Upper lobe of left lung (tissue), 6 donors: ENCODE results near the gene BORCS5. TPM values are rescaled to one million over a fixed set of nuclear protein-coding genes. Genes with fewer than 3 reads are reported as not detected.

ENCODE experiments used
- ATAC-seq, 2 donors: fragments of 200-7000 bp; cut with Tn5 transposase; one replicate each; pipeline ENCODE4 v1.9.1; 2022; ENCODE audit warnings: mild to moderate bottlenecking in 2 of 2, moderate library complexity in 2 of 2; ENCODE audit not compliant: low FRiP score in 2 of 2
- DNase-seq, 2 donors: peaks; one replicate each; pipeline ENCODE4 v3.0.0-alpha.2; 2019 to 2020
- H3K27ac ChIP-seq, 4 donors: fragments of 200-600 bp; sonication (generic); one replicate each; pipeline ENCODE4 v1.5.1; 2016 to 2019
- H3K27me3 ChIP-seq, 4 donors: fragments of 200-600 bp; sonication (generic); one replicate each; pipeline ENCODE4 v1.5.1; 2017 to 2019
- H3K36me3 ChIP-seq, 4 donors: fragments of 200-600 bp; sonication (generic); one replicate each; pipeline ENCODE4 v1.5.1; 2016 to 2019
- H3K4me1 ChIP-seq, 4 donors: fragments of 200-600 bp; sonication (generic); one replicate each; pipeline ENCODE4 v1.5.1; 2018 to 2019
- H3K4me3 ChIP-seq, 4 donors: fragments of 200-600 bp; sonication (generic); one replicate each; pipeline ENCODE4 v1.5.1; 2017 to 2019; ENCODE audit warnings: mild to moderate bottlenecking in 2 of 4, moderate library complexity in 1 of 4
- H3K9me3 ChIP-seq, 4 donors: fragments of 200-600 bp; sonication (generic); one replicate each; pipeline ENCODE4 v1.5.1; 2018 to 2019
- EP300 ChIP-seq, 4 donors: sonication (generic); formaldehyde crosslinking; IDR thresholded peaks; one replicate each; pipeline ENCODE4 v1.5.1; 2017; ENCODE audit warnings: antibody characterized with exemption in 4 of 4, control low read depth in 2 of 4
- POLR2A ChIP-seq, 4 donors: fragments of 450-650 bp; IDR thresholded peaks; one replicate each; pipeline ENCODE4 v1.5.1; 2016 to 2017; ENCODE audit warnings: antibody characterized with exemption in 4 of 4, mild to moderate bottlenecking in 2 of 4
- POLR2AphosphoS5 ChIP-seq, 2 donors: sonication (generic); formaldehyde crosslinking; IDR thresholded peaks; one replicate each; pipeline ENCODE4 v1.5.1; 2017; ENCODE audit warnings: antibody characterized with exemption in 2 of 2
- WGBS, 2 donors: methylation state at CpG; one replicate each; pipeline ENCODE4 v1.1.5; 2017 to 2018; 5-methylcytosine and 5-hydroxymethylcytosine counted together
- total RNA-seq, 6 donors: library from RNA; depleted of rRNA in 4 of 6; stranded (reverse); fragments of >200 nt in 4 of 6; gene quantifications; one replicate each; pipeline versions ENCODE4 v1.1.0 to v1.2.1, GENCODE V29; 2016 to 2021
- TF ChIP-seq, protein P1 (sequence below), 6 experiments: fragments of 450-650 bp in 4 of 6; fragments of 200-600 bp in 2 of 6; sonication (generic) in 2 of 6; IDR thresholded peaks; one replicate each; pipeline ENCODE4 v1.5.1; 2016 to 2019; ENCODE audit warnings: antibody characterized with exemption in 6 of 6
- donor health status: DM: no; HTN: no; CAD: no; lungs with moderate emphysema.
- donor health status: DM: no; HTN: yes; CAD: no; lungs with severe emphysema.

Gene BORCS5
- total RNA-seq, 6 donors from 2014 or later: 7.3 to 105 (median 10.7) TPM

GRCh38 chr12:12323118-12323517 lies 33.8 kb upstream of the BORCS5 start:
- H3K27me3 ChIP-seq: no peaks in the 10 kb centered on the region
- ATAC-seq: no peak
- H3K36me3 ChIP-seq: no peaks in the 10 kb centered on the region
- DNase-seq: no peak
- 80 to 92% methylated on average over 3 to 4 of the region's 4 CpGs for WGBS, 2 donors
- H3K4me3 ChIP-seq: no peak overlapping the region
- H3K27ac ChIP-seq: no peak overlapping the region
- peaks cover 10 to 15% (median 12%) of the 10 kb centered on the region in 4 donors for H3K4me1 ChIP-seq
- no peak for TF ChIP-seq POLR2A (IDR thresholded peaks at IDR 0.05)
- TF ChIP-seq, protein P1, sequence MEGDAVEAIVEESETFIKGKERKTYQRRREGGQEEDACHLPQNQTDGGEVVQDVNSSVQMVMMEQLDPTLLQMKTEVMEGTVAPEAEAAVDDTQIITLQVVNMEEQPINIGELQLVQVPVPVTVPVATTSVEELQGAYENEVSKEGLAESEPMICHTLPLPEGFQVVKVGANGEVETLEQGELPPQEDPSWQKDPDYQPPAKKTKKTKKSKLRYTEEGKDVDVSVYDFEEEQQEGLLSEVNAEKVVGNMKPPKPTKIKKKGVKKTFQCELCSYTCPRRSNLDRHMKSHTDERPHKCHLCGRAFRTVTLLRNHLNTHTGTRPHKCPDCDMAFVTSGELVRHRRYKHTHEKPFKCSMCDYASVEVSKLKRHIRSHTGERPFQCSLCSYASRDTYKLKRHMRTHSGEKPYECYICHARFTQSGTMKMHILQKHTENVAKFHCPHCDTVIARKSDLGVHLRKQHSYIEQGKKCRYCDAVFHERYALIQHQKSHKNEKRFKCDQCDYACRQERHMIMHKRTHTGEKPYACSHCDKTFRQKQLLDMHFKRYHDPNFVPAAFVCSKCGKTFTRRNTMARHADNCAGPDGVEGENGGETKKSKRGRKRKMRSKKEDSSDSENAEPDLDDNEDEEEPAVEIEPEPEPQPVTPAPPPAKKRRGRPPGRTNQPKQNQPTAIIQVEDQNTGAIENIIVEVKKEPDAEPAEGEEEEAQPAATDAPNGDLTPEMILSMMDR (IDR thresholded peaks at IDR 0.05): no peak
- TF ChIP-seq POLR2AphosphoS5 (IDR thresholded peaks at IDR 0.05): no peak
- TF ChIP-seq EP300 (IDR thresholded peaks at IDR 0.05): no peak
- H3K9me3 ChIP-seq: no peaks in the 10 kb centered on the region

GRCh38 chr12:12323591-12323990 lies 33.3 kb upstream of the BORCS5 start:
- Histone ChIP-seq H3K9me3 (no peaks in the 10 kb centered on the region), H3K4me1 (peaks cover 10 to 15% (median 13%) of the 10 kb centered on the region in 4 donors), H3K4me3 (no peak overlapping the region), H3K27ac (no peak overlapping the region), H3K36me3 (no peaks in the 10 kb centered on the region), H3K27me3 (no peaks in the 10 kb centered on the region)
- ATAC-seq: no peak
- WGBS, 2 donors: 84 to 87% methylated on average over 9 of the region's 9 CpGs
- no peak for DNase-seq
- no peak for TF ChIP-seq POLR2A (IDR thresholded peaks at IDR 0.05)
- TF ChIP-seq POLR2AphosphoS5 (IDR thresholded peaks at IDR 0.05): no peak

- TF ChIP-seq POLR2A (IDR thresholded peaks at IDR 0.05) (no peak), POLR2AphosphoS5 (IDR thresholded peaks at IDR 0.05) (no peak), EP300 (IDR thresholded peaks at IDR 0.05) (no peak)
- TF ChIP-seq, protein P1 (IDR thresholded peaks at IDR 0.05): no peak
- WGBS, 2 donors: 98 to 100% methylated on average over 3 of the region's 3 CpGs
- no peak overlapping the region for H3K27ac ChIP-seq
- H3K9me3 ChIP-seq: no peaks in the 10 kb centered on the region
- H3K27me3 ChIP-seq: no peaks in the 10 kb centered on the region
- peaks cover 0 to 7% (median 4%) of the 10 kb centered on the region in 4 donors for H3K36me3 ChIP-seq
- no peak for DNase-seq
- ATAC-seq: no peak
- peaks cover 11 to 15% (median 11%) of the 10 kb centered on the region in 4 donors for H3K4me1 ChIP-seq
- no peak overlapping the region for H3K4me3 ChIP-seq
Measured at GRCh38 chr12:12326262-12326661, 30.6 kb upstream of the BORCS5 start.

- peak overlapping the region in 1 of 4 donors; percentile 4 for H3K27ac ChIP-seq
- peak; percentile 35 to 79 for ATAC-seq
- WGBS, 2 donors: 0% methylated on average over 1 of the region's 1 CpG
Measured at GRCh38 chr12:12327802-12328201, 29.1 kb upstream of the BORCS5 start.

DNA sequence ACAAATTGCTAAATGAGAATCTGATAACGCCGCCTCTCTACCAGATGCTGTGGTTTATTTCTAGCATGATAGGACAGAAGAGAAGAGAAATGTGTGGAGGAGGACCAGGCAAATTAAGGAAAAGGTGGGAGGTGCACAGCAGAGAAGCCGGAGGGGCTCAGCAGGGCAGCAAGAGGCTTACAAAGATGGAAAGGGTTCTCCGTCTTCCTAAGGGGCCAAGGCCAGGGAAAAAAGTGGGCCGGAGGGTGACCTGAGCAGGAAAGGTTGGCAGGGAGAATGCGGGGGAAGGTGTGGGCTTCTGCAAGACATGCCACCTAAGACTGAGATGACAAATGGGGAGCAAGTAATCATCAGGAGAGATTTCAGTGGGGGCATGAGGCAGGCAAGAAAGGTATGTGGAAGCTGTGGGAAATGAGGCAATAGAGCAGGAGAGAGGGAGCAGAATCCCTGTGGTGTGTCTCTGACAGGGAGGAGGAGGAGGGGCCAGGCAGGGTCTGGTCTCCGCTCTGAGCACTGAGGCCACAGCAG lies 25.6 kb upstream of the BORCS5 start:
- H3K27ac ChIP-seq: peak overlapping the region in 1 of 4 donors; percentile 8
- H3K27me3 ChIP-seq: no peaks in the 10 kb centered on the region
- 89% methylated on average over 7 of the region's 7 CpGs for WGBS, 2 donors
- no peak for ATAC-seq
- H3K4me3 ChIP-seq: no peak overlapping the region
- no peaks in the 10 kb centered on the region for H3K9me3 ChIP-seq
- peaks cover 36 to 52% (median 41%) of the 10 kb centered on the region in 4 donors for H3K4me1 ChIP-seq
- TF ChIP-seq POLR2A (IDR thresholded peaks at IDR 0.05) (no peak), EP300 (IDR thresholded peaks at IDR 0.05) (no peak), POLR2AphosphoS5 (IDR thresholded peaks at IDR 0.05) (no peak)
- TF ChIP-seq, protein P1 (IDR thresholded peaks at IDR 0.05): no peak
- H3K36me3 ChIP-seq: peaks cover 0 to 7% (median 4%) of the 10 kb centered on the region in 4 donors
- DNase-seq: no peak

More at GRCh38 chr12:12327802-12328201, 29.1 kb upstream of the BORCS5 start:
- Histone ChIP-seq H3K27me3 (no peaks in the 10 kb centered on the region), H3K36me3 (peaks cover 0 to 7% (median 4%) of the 10 kb centered on the region in 4 donors), H3K9me3 (no peaks in the 10 kb centered on the region), H3K4me1 (peaks cover 13 to 24% (median 19%) of the 10 kb centered on the region in 4 donors), H3K4me3 (no peak overlapping the region)
- no peak for DNase-seq
- TF ChIP-seq, protein P1 (IDR thresholded peaks at IDR 0.05): peak; percentile 44 to 75 (median 62)
- TF ChIP-seq EP300 (IDR thresholded peaks at IDR 0.05): no peak
